HEK293T (cell line): ENCODE results near the gene YIF1A.

Source experiments
- BHLHE40 ChIP-seq: fragments of 450-650 bp; IDR thresholded peaks from 2 replicates; pipeline ENCODE4 v1.6.1; 2016; ENCODE audit warnings: mild to moderate bottlenecking, moderate library complexity, borderline replicate concordance
- ELF4 ChIP-seq: fragments of 450-650 bp; IDR thresholded peaks from 2 replicates; pipeline ENCODE4 v1.6.1; 2017; ENCODE audit warnings: antibody characterized with exemption
- FOXA1 ChIP-seq: fragments of 450-650 bp; IDR thresholded peaks from 2 replicates; pipeline ENCODE4 v1.6.1; 2016; ENCODE audit warnings: mild to moderate bottlenecking
- NFRKB ChIP-seq: fragments of 450-650 bp; IDR thresholded peaks from 2 replicates; pipeline ENCODE4 v1.6.1; 2016; ENCODE audit warnings: mild to moderate bottlenecking, moderate library complexity

DNA sequence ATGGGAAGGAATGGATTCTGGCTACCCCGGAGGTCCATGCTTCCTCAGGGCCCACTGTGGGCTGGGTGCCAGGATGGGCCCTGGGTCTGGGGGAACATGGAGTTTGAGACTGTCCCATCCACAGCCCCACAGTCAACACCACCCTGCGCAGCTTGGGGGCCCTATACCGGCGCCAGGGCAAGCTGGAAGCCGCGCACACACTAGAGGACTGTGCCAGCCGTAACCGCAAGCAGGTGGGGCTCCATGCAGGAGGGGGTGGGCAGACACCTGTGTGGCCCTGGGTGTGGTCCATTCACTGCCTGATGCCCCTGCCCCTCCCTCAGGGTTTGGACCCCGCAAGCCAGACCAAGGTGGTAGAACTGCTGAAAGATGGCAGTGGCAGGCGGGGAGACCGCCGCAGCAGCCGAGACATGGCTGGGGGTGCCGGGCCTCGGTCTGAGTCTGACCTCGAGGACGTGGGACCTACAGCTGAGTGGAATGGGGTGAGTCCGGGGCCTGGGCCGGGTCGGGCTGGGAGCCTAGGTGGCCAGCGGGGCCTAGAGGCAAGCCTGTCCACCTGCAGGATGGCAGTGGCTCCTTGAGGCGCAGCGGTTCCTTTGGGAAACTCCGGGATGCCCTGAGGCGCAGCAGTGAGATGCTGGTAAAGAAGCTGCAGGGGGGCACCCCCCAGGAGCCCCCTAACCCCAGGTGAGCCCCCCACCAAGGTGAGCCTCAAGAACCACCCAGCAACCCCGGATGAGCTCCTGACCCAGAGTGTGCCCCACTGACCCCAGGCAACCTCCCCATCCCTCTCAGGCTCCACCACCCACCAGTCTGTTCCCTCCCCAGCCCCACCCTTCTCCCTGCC is 23.2 kb downstream of the YIF1A start:
- TF ChIP-seq NFRKB = no peak
- TF ChIP-seq ELF4 = no peak
- no peak for TF ChIP-seq BHLHE40
- no peak for TF ChIP-seq FOXA1
